GM18867 (cell line): Measurements from ENCODE around the gene ARL4D.
"Not testable (repeated sequence)": the region's sequence is repeated elsewhere in the genome, so short reads cannot be mapped to it uniquely, and the experiment has no call there.

Experiments used
- ATAC-seq: cut with Tn5 transposase; IDR thresholded peaks from one replicate; pipeline ENCODE4 v1.9.1; 2021; ENCODE audit warnings: mild to moderate bottlenecking, moderate library complexity; ENCODE audit not compliant: unreplicated experiment

The ARL4D gene

GRCh38 chr17:43393944-43394482 is 4.8 kb upstream of the ARL4D start:
- no peak for ATAC-seq

DNA sequence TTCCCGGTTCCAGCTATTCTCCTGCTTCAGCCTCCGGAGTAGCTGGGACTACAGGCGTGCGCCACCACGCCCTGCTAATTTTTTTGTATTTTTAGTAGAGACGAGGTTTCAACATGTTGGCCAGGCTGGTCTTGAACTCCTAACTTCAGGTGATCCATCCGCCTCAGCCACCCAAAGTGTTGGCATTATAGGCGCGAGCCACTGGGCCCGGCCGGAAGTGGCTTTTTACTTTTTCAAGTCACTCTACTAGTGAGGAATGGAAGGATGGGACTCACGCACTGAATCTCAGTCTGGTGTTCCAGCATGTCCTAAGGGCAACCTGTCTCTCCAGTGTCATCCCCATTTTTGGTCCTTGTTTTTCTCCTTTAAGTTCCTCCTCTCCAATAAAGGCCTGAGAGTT is 4.1 kb upstream of the ARL4D start:
- ATAC-seq, result not testable (repeated sequence)

DNA sequence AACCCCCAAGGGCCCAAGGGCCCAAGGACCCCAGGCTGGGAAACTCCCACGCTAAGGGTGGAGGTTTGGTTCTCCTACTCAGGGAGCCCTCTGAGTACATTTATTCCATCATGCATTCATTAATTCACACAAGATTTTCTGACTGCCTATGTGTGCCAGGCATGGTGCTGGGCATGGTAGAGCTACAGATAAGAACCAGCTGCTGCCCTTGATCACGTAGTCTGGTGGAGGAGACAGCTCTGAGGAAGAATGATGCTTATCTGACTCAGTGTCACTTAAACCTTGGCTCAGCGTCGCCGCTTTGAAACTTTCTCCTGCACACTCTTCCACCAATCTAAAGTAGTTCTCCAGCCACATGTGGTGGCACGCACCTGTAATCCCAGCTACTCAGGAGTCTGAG is 3.6 kb upstream of the ARL4D start:
- no peak for ATAC-seq

GRCh38 chr17:43396491-43397060 is 2.2 kb upstream of the ARL4D start:
- no peak for ATAC-seq

- no peak for ATAC-seq
These were observed 1.1 kb downstream of the ARL4D start for GRCh38 chr17:43399839-43400328.

DNA sequence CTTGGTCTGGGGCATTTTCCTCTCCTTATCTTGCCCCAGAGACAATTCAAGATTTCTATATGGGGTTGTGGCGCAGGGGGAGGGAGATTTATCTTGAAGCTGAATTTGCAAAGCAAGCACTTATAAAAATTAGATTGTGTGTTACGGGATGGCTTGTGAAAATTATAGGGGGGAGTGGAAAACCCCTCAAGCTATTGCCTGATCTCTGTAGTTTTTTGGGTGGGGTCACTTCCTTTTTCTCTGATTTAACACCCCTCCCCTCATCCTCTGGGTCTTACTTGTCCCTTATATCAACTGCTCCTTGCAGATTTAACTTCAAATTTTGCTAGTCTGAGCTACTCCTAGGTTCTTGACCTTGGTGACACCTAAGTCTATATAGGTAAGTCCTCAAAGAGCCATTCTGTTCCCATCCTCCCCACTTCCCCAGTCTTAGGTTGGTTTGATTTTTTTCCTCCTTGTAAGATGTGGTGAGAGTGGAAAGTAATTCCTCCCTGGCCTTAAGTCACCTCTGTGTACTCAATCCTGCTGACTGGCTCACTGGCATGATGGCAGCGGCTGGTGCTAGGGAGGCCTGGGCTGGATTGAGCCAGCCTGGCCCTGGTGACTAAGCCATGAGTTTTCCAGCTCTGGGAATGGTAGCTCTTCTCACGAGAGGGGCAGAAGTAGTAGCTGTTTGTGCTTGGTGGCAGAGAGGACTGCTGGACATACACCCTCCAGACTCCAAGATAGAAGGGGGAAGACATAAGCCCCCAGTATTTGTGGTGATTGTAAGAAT is 2.3 kb downstream of the ARL4D start:
- no peak for ATAC-seq

GRCh38 chr17:43402078-43402477 is 3.3 kb downstream of the ARL4D start:
- ATAC-seq, result no peak

DNA sequence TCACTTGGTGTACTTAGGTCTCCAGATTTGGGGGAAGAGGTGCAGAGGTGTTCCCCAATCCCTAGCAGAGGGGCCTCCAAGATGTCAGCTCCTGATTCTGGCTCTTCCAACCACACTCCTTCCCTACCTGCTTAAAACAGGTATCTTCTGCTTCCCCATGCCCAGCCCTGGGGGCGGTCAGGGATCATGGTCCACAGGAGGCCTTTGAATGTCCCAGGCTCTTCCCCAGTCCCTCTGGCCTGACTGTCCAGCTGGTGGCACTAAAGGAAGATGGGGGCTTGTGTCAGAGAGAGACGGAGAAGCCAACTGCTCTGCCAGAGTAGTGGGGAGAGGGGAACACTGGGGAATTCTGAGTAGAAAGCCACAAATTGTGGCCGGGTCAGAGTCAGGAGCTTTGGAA is 3.8 kb downstream of the ARL4D start:
- ATAC-seq, result no peak

DNA sequence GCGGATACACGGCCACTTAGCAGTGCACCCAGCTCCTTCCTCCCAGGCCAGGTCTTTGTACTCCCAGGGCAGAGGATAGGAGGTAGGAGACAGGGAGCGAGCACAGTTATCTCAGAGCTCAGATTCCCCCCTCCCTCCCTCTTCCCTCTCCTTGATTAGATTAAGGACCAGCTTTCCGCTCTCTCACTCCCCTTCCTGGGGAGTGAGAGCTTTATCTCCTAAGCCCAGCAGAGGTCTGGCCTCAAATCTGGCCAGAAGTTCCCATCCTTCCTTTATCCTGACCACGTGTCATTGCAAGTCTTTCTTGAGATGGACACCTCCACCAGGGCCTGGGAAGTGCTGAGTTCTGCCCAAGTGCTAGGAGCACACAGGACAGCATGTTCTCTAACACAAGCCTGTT is 5.1 kb downstream of the ARL4D start:
- ATAC-seq, result no peak

GRCh38 chr17:43405861-43406260 is 7.1 kb downstream of the ARL4D start:
- ATAC-seq, result no peak

GRCh38 chr17:43406676-43407645 is 8.2 kb downstream of the ARL4D start:
- no peak for ATAC-seq

GRCh38 chr17:43409131-43409530 is 10.3 kb downstream of the ARL4D start:
- ATAC-seq, result no peak

- no peak for ATAC-seq
These were observed 12.0 kb downstream of the ARL4D start for GRCh38 chr17:43410557-43411368.

DNA sequence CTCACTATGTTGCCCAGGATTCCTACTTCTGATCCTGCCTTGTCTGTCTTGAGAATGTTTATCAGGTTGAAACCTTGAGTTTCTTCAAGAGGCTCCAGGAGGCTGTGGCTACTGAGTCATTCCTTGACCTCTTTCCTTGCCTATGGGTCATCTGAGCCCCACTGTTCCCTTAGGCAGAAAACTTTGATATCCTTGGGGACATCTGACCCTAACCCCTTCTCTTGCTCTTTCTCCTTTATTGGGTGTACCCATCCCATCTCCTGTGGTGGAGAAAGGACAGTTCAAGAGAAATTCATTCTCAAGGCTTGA is 12.5 kb downstream of the ARL4D start:
- ATAC-seq, result no peak

- no peak for ATAC-seq
These were observed 13.0 kb downstream of the ARL4D start for GRCh38 chr17:43411749-43412148.

DNA sequence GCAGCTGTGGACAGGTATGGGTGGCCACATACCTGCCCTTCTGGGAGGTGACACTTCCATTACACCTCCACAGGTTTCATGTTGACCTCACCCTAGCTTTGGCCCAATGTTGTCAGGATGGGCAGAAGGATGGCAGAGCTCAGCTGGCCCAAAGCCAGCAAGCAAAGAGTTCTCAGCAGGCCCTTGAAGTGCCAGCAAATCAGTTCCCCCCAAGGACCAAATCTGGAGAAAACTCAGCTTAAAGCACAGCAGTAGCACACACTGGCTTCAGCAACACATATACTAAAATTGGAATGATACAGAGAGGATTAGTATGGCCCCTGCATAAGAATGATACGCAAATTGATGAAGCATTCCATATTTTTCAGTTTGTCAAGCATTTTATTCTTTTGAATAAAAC is 13.4 kb downstream of the ARL4D start:
- no peak for ATAC-seq

DNA sequence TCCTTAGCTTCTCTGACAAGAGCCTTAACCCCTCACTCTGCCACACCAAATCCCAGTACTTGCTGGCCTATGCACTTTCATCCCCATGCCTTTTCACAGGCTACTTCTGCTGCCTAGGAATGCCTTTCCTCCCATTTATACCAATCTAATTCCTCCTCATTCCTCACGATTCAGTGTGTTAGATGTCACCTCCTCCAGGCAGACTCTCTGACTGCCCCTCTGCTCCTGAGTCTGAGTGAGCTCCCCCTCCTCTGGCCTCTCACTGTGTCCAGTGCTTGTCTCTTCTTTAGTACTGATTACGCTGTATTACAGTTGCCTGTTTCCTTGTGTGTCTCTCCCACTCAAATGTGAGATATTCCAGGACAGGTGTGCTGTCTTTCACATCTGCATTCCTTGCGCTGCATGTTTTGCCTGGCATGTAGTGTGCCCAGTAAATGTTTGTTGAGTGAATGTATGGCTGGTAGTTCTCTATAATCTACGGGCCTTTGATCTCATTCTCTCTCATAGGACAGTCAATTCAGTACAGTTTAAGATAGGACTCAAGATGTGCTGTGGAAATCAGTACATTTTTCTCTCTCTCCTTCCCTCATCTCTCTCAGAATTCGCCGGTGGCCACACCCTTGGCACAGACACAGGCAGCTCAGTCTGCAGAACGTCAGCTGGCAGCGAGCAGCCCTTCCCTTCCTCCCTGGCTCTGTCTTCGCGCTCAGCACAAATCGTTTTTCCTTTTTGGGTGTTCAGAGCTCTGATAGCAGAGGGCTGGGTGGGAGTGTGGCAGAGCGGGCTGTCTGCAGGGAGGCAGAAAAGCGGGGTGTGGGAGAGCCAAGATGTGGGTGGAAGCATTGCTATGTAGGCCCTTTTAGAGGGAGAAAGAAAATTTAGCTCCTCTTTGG is 18.5 kb downstream of the ARL4D start:
- ATAC-seq, result no peak

GRCh38 chr17:43418441-43419374 is 19.9 kb downstream of the ARL4D start:
- no peak for ATAC-seq
